ENCODE measurements around the gene SPINK5. TPM values are rescaled to one million over a fixed set of nuclear protein-coding genes. Genes with fewer than 3 reads are reported as not detected.

SPINK5 gene
- total RNA-seq, 6 experiments from 2014 or later = not detected

GRCh38 chr5:148135091-148136048 lies 71.6 kb downstream of the SPINK5 start:
- Mint-ChIP-seq H3K4me3 (no peak overlapping the region), H3K27ac (no peak overlapping the region), H3K9me3 (peaks cover 4% of the 10 kb centered on the region; the same call in 1 of the 2 replicates), H3K36me3 (ENCODE audit: low read depth) (no peaks in the 10 kb centered on the region), H3K4me1 (ENCODE audit: low read depth) (no peaks in the 10 kb centered on the region), H3K27me3 (ENCODE audit: insufficient read depth) (no peaks in the 10 kb centered on the region)
- TF ChIP-seq, protein P1, sequence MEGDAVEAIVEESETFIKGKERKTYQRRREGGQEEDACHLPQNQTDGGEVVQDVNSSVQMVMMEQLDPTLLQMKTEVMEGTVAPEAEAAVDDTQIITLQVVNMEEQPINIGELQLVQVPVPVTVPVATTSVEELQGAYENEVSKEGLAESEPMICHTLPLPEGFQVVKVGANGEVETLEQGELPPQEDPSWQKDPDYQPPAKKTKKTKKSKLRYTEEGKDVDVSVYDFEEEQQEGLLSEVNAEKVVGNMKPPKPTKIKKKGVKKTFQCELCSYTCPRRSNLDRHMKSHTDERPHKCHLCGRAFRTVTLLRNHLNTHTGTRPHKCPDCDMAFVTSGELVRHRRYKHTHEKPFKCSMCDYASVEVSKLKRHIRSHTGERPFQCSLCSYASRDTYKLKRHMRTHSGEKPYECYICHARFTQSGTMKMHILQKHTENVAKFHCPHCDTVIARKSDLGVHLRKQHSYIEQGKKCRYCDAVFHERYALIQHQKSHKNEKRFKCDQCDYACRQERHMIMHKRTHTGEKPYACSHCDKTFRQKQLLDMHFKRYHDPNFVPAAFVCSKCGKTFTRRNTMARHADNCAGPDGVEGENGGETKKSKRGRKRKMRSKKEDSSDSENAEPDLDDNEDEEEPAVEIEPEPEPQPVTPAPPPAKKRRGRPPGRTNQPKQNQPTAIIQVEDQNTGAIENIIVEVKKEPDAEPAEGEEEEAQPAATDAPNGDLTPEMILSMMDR (IDR thresholded peaks at IDR 0.05) = no peak
- no peak for DNase-seq

DNA sequence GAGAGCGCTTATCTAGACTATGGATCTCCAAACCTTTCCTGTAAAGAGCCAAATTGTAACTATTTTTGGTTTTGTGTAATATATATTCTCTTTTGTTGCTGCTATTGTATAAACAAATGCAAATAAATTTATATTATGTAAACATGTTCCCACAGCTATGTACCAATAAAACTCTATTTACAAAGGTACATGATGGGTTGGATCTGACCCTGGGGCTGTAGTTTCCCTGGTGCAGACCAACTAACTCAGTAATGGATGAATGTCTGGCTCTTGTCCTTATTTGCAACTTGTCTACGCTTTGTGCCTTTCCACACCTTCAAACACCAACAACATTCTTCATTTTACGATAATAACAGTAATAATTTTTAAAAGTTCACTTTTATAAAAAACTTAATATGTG lies 77.1 kb downstream of the SPINK5 start:
- H3K9me3 Mint-ChIP-seq = peaks cover 21% of the 10 kb centered on the region
- no peak overlapping the region for H3K4me3 Mint-ChIP-seq
- H3K27me3 Mint-ChIP-seq (ENCODE audit: insufficient read depth) = no peaks in the 10 kb centered on the region
- TF ChIP-seq, protein P1 (IDR thresholded peaks at IDR 0.05) = no peak
- no peaks in the 10 kb centered on the region for H3K4me1 Mint-ChIP-seq (ENCODE audit: low read depth)
- H3K27ac Mint-ChIP-seq = no peak overlapping the region
- no peak for DNase-seq
- H3K36me3 Mint-ChIP-seq (ENCODE audit: low read depth) = no peaks in the 10 kb centered on the region

DNA sequence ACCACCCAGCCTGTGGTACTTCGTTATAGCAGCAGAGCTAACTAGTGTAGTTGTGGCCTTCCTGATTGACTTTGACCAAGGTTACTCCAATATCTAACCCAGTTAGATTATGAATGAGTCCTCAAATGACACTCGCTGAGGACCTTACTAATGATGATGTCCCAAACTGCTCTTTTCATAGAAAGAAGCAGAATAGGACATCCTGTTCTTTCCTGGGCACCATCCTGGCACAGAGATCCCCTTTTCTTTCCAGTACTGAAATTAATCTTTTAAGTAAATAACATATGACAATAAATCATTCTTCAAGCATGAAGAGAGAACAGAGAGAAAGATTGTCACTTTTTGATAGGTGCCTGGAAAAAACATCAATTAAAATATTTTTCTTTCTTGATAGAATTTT lies 77.9 kb downstream of the SPINK5 start:
- peaks cover 26% of the 10 kb centered on the region for H3K9me3 Mint-ChIP-seq

DNA sequence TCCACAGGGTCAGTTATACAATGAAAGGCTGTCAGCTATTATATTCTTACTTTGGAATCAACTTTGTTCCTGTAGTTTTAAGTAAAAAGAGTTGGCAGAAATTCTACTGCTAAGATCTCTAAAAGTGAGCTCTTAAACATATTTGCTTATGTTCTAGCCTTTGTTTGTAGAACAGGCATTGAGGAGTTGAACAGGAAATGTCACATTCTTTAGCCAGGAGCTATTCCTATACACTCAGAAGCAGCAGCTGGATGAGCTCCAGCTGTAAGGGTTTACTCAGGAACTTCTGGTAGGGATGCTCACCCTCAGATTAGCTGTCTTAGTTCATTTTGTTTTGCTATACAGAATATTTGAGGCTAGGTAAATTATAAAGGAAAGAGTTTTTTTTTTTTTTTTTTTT lies 82.1 kb downstream of the SPINK5 start:
- no peaks in the 10 kb centered on the region for H3K4me1 Mint-ChIP-seq (ENCODE audit: low read depth)
- H3K4me3 Mint-ChIP-seq = no peak overlapping the region
- peaks cover 23% of the 10 kb centered on the region for H3K9me3 Mint-ChIP-seq

More for the DNA sequence above, 77.9 kb downstream of the SPINK5 start:
- Mint-ChIP-seq H3K4me3 (no peak overlapping the region), H3K4me1 (ENCODE audit: low read depth) (no peaks in the 10 kb centered on the region), H3K27me3 (ENCODE audit: insufficient read depth) (no peaks in the 10 kb centered on the region), H3K36me3 (ENCODE audit: low read depth) (no peaks in the 10 kb centered on the region), H3K27ac (no peak overlapping the region)
- TF ChIP-seq, protein P1 (IDR thresholded peaks at IDR 0.05) = no peak
- no peak for DNase-seq

GRCh38 chr5:148146487-148146886 lies 82.7 kb downstream of the SPINK5 start:
- DNase-seq = no peak
- peaks cover 21% of the 10 kb centered on the region for H3K9me3 Mint-ChIP-seq
- H3K27ac Mint-ChIP-seq = no peak overlapping the region
- H3K4me3 Mint-ChIP-seq = no peak overlapping the region
- H3K27me3 Mint-ChIP-seq (ENCODE audit: insufficient read depth) = no peaks in the 10 kb centered on the region
- TF ChIP-seq, protein P1 (IDR thresholded peaks at IDR 0.05) = no peak
- H3K36me3 Mint-ChIP-seq (ENCODE audit: low read depth) = no peaks in the 10 kb centered on the region
- no peaks in the 10 kb centered on the region for H3K4me1 Mint-ChIP-seq (ENCODE audit: low read depth)

More for the DNA sequence above, 82.1 kb downstream of the SPINK5 start:
- Mint-ChIP-seq H3K27me3 (ENCODE audit: insufficient read depth) (no peaks in the 10 kb centered on the region), H3K27ac (no peak overlapping the region), H3K36me3 (ENCODE audit: low read depth) (no peaks in the 10 kb centered on the region)
- TF ChIP-seq, protein P1 (IDR thresholded peaks at IDR 0.05) = no peak
- DNase-seq = no peak

Measured in HFFc6 (cell line).